ENCODE measurements around the gene GAB3. TPM values are rescaled to one million over a fixed set of nuclear protein-coding genes. Genes with fewer than 3 reads are reported as not detected.

GAB3 gene
- total and polyA plus RNA-seq, 2 experiments from 2014 or later, result 0.89 to 1.8 TPM

- H3K36me3 Mint-ChIP-seq (ENCODE audit: low read depth), result peaks cover 33% of the 10 kb centered on the region
- H3K4me3 Mint-ChIP-seq, result no peak overlapping the region
- H3K27ac ChIP-seq (ENCODE audit: low read depth), result no peak overlapping the region
- no peak overlapping the region for H2AFZ ChIP-seq
- no peaks in the 10 kb centered on the region for H3K79me2 ChIP-seq (replicated peaks; ENCODE audit: insufficient read depth)
- no peaks in the 10 kb centered on the region for H3K27me3 ChIP-seq (ENCODE audit: insufficient read depth)
- no peak overlapping the region for H3K27ac Mint-ChIP-seq
- TF ChIP-seq CREB1 (CRISPR knock-in tag; IDR thresholded peaks at IDR 0.05; ENCODE audit: low read depth) (no peak), STAT1 (IDR thresholded peaks at IDR 0.05; ENCODE audit: unreplicated experiment) (no peak), NANOG (IDR thresholded peaks at IDR 0.05; ENCODE audit: borderline replicate concordance) (no peak), ZNF114 (CRISPR knock-in tag; IDR thresholded peaks at IDR 0.05) (no peak), ETS1 (IDR thresholded peaks at IDR 0.05) (no peak), EZH2phosphoT487 (IDR thresholded peaks at IDR 0.05; ENCODE audit: unreplicated experiment) (no peak), ZNF331 (CRISPR knock-in tag; IDR thresholded peaks at IDR 0.05; ENCODE audit: low read depth) (no peak), REST (IDR thresholded peaks at IDR 0.05; ENCODE audit: unreplicated experiment) (no peak), EZH2 (IDR thresholded peaks at IDR 0.05; ENCODE audit: low read depth, unreplicated experiment) (no peak), JUNB (IDR thresholded peaks at IDR 0.05; ENCODE audit: unreplicated experiment) (no peak), ZNF462 (CRISPR knock-in tag; IDR thresholded peaks at IDR 0.05) (no peak), CTCF (conservative IDR thresholded peaks at IDR 0.05; ENCODE audit: low read depth in 2 of 2) (no peak), POLR2AphosphoS5 (IDR thresholded peaks at IDR 0.05; ENCODE audit: low read depth) (no peak)
- 0 out of 2 replicates have a peak, but pooled peaks cover 6% of the 10 kb centered on the region for H3K36me3 ChIP-seq (ENCODE audit: insufficient read depth)
- peaks cover 18% of the 10 kb centered on the region for H3K4me1 Mint-ChIP-seq
- no peak for ATAC-seq
- H3K9me2 ChIP-seq (ENCODE audit: insufficient read depth), result no peaks in the 10 kb centered on the region
- no peaks in the 10 kb centered on the region; the same call in 1 of the 2 replicates for H3K4me1 ChIP-seq (ENCODE audit: insufficient read depth)
- no peaks in the 10 kb centered on the region for H4K20me1 ChIP-seq (replicated peaks; ENCODE audit: insufficient read depth)
- no peaks in the 10 kb centered on the region for H3K9me3 Mint-ChIP-seq
- H3K4me3 ChIP-seq, result no peak overlapping the region
- no peak overlapping the region for H3K4me2 ChIP-seq
- no peaks in the 10 kb centered on the region for H3K27me3 Mint-ChIP-seq (ENCODE audit: insufficient read depth, low read depth, poor library complexity)
- no peaks in the 10 kb centered on the region for H3F3A ChIP-seq (replicated peaks; ENCODE audit: low read depth)
- DNase-seq (ENCODE audit: low spot score), result no peak
Measured at GRCh38 chrX:154780968-154781367, 30.1 kb upstream of the GAB3 start.
